Activated CD4-positive, alpha-beta T cell treated with anti-CD3 and anti-CD28 coated beads, Interleukin-2, amount 50 U/mL, for 16 hours (primary cell): ENCODE results near the gene IL6.
"Not testable (repeated sequence)": the region's sequence is repeated elsewhere in the genome, so short reads cannot be mapped to it uniquely, and the experiment has no call there.

ENCODE experiments used
- DNase-seq: peaks from one replicate; pipeline ENCODE4 v3.0.0-alpha.2; 2020

The IL6 gene

DNA sequence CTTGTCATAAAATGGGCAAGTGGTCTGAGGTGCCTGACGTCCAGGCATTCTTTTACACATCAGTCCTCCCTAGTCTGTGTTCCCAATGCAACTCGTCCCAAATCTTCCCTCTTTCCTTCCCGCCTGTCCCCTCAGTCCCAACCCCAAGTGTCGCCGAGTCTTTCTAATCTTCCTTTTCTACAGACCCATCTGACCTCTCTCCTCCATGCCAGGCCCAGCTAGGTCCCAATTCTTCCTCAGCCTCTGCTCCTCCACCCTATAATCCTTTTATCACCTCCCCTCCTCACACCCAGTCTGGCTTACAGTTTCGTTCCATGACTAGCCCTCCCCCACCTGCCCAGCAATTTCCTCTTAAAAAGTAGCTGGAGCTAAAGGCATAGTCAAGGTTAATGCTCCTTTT, 22.3 kb upstream of the IL6 start:
- DNase-seq = not testable (repeated sequence)

DNA sequence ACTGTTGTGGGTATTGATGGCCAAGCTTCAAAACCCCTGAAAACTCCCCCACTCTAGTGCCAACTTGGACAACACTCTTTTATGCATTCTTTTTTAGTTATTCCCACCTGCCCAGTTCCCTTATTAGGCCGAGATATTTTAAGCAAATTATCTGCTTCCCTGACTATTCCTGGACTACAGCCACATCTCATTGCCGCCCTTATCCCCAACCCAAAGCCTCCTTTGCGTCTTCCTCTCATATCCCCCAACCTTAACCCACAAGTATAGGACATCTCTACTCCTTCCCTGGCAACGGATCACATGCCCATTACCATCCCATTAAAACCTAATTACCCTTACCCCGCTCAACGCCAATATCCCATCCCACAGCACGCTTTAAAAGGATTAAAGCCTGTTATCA, 21.1 kb upstream of the IL6 start:
- DNase-seq = not testable (repeated sequence)

DNA sequence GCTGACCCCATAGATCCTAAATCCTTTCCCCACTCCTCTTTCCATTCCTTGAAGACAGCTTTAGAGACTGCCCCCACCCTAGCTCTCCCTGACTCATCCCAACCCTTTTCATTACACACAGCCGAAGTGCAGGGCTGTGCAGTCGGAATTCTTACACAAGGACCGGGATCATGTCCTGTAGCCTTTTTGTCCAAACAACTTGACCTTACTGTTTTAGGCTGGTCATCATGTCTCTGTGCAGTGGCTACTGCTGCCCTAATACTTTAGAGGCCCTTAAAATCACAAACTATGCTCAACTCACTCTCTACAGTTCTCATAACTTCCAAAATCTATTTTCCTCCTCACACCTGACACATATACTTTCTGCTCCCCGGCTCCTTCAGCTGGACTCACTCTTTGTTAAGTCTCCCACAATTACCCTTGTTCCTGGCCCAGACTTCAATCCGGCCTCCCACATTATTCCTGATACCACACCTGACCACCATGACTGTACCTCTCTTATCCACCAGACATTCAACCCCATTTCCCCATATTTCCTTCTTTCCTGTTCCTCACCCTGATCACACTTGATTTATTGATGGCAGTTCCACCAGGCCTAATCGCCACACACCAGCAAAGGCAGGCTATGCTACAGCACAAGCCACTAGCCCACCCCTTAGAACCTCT, 19.8 kb upstream of the IL6 start:
- DNase-seq = not testable (repeated sequence)

DNA sequence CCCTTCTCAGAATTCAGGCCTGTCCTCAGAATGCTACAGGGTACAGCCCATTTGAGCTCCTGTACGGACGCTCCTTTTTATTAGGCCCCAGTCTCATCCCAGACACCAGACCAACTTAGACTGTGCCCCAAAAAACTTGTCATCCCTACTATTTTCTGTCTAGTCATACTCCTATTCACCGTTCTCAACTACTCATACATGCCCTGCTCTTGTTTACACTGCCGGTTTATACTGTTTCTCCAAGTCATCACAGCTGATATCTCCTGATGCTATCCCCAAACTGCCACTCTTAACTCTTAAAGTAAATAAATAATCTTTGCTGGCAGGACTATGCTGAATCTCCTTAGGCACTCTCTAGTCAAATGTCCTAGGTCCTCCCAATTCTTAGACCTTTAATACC, 18.8 kb upstream of the IL6 start:
- DNase-seq = not testable (repeated sequence)

DNA sequence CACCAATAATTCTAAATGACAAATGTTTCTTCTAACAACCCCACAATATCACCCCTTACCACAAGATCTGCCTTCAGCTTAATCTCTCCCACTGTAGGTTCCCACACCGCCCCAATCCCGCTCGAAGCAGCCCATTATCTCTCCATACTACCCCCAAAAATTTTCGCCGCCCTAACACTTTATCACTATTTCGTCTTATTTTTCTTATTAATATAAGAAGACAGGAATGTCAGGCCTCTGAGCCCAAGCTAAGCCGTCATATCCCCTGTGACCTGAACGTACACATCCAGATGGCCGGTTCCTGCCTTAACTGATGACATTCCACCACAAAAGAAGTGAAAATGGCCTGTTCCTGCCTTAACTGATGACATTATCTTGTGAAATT, 18.3 kb upstream of the IL6 start:
- DNase-seq = not testable (repeated sequence)

DNA sequence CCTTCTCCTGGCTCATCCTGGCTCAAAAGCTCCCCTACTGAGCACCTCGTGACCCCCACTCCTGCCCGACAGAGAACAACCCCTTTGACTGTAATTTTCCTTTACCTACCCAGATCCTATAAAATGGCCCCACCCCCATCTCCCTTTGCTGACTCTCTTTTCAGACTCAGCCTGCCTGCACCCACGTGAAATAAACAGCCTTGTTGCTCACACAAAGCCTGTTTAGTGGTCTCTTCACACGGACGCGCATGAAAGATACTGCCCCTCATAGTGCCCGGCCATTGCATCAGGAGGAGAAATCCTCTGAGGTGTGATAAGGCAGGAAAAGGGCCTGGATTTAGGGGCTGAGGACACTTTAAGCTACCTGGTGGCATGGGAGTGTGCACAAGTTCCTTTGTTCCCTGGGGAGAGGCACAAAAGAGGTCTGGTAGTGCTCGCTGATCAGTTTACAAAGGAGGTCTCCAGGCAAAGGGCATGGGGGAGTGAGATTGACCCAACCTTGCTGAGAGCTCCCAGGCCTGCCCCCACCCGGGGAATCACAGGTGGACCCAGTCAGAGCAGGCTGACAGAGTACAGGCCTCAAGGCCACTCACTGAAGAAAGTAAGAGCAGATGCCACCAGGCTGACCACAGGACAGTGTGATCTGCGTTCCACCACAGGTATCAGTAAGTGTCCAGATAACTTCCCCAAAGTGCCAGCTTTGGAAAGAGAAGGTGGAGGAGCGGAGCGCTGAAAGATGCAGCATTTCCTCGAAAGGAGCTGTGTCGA, 17.8 kb upstream of the IL6 start:
- DNase-seq = not testable (repeated sequence)

DNA sequence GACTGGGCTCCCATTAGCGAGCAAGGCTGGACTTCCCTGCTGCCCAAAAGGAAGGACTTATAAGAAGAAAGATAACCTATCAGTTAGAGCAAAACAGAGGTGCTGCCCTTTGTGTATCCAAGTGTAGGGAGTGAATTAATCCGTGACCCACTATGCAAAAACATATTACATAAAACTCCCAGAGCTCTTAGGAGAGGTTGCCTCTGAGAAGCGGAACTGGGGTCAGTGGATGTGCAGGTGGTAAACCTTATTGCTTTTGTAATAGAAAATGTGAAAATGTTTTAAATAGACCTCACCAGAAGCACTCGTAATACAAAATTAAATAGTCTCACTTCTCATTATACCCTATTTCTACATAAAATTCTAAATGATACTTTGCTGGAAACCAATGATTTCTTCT, 17.1 kb upstream of the IL6 start:
- no peak for DNase-seq

DNA sequence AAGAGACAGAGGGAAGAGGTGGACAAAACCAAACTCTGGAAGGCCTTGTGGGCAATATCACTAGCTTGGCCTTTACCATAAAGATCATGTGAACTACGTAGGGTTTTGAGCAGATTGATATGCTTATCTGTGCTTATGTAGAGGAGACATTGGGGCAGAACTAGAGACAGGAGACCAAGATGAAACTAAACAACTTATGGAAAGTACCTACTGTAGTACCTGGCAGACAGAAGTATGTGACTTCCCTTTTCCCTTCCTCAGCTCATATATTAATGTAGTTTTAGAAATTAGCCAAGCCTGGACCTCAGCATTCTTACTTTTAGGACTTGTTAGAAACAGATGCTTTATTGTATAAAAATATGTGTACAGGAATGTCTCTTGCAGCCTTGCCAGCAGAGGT, 14.0 kb upstream of the IL6 start:
- DNase-seq = no peak

DNA sequence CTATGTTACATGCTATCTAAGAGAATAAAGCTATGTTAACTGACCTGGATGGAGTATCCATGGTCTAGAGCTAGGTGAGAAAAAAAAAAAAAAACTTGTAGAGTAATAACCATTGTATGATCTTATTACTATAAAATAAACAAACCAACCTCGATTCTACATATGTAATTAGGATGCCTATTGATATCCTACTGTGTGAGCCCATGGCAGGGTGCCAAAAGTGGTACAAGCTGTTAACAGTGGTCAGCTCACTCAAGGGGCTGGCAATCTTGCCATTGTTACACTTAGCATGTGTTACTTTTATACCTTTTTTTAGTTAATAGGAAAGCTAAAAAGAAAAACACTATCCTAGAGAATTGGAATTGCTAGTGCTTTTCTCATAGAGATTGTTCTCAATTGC, 13.5 kb upstream of the IL6 start:
- DNase-seq = no peak

DNA sequence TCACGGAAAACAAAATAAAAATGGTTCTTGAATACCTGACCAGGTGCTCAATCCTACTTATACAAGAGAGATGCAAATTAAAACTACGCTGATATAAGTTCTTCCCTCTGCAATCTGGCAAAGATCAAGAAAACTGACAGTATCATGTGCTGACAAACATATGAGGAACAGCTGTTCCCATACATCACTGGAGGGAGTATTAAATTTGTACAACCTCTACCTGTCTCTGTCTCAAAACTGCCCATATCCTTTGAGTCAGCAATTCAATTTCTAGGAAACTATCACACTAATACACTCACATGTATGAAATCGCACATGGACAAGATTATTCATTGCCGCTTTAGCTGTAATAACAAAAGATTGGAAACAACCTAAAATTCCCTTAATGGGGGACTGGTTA, 11.0 kb upstream of the IL6 start:
- DNase-seq = no peak

DNA sequence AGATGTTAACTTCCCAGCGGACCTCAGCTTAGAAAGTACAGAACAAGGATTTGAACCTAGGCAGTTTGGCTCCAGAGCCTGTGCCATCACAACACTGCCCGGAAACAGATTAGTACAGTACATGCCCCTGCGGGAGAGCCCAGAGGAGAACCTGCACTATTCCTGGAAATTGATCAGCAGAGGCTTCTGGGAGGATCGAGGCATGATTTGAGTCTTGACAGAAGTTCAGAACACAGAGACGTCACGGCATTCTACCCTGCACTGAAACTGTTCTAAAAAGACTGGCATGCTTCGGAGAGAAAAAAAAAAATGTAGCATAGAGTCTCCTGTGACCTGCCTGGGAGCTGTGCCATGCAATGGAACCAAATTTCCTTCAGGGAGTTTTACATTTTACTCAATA, 9.2 kb upstream of the IL6 start:
- no peak for DNase-seq

DNA sequence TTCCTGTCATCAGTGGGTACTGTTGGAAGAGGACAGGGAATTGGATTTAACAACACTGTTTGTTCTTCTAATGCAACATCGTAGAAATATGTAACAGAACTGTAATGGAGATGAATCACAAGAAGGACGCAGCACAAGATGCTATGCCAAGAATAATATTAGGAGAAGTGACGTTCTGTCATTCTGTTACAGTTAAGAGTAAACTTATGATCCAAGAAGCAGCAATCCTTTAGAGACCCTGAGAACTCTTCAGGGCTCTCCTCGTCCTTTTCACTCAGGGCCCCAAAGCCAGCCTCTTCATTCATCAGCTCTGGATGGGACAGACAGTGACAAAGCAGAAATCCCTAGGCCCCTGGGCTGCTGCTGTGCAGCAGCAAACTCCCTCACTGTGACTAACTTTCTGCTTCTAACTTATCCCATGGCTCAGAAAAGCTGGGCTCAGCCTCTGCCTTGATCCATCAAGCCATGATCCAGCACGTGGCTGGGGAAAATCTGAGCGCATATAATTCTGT, 8.7 kb upstream of the IL6 start:
- no peak for DNase-seq

DNA sequence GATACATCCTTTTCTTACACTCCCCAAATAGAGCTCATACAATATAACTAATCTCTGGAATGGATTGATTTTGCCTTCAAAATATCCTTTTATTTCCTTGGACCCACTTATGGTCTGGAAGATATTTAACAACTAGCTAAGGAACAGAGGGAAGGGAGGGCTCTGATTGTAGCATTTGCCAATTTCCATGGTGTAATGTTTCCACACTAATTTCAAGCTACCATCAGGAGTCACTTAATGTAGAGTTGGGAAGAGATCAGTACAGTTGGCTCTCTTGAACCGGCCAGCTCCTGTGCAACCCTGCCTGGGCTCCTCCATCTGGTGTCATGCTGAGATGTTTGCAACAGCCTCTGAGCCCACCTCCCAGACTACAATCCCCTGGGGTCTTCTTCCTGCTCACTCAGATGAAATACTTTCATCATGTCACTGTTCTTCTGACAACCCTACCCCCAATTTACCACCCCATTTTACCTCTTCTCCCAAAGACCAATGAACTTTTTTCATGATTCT, 8.0 kb upstream of the IL6 start:
- DNase-seq = no peak

DNA sequence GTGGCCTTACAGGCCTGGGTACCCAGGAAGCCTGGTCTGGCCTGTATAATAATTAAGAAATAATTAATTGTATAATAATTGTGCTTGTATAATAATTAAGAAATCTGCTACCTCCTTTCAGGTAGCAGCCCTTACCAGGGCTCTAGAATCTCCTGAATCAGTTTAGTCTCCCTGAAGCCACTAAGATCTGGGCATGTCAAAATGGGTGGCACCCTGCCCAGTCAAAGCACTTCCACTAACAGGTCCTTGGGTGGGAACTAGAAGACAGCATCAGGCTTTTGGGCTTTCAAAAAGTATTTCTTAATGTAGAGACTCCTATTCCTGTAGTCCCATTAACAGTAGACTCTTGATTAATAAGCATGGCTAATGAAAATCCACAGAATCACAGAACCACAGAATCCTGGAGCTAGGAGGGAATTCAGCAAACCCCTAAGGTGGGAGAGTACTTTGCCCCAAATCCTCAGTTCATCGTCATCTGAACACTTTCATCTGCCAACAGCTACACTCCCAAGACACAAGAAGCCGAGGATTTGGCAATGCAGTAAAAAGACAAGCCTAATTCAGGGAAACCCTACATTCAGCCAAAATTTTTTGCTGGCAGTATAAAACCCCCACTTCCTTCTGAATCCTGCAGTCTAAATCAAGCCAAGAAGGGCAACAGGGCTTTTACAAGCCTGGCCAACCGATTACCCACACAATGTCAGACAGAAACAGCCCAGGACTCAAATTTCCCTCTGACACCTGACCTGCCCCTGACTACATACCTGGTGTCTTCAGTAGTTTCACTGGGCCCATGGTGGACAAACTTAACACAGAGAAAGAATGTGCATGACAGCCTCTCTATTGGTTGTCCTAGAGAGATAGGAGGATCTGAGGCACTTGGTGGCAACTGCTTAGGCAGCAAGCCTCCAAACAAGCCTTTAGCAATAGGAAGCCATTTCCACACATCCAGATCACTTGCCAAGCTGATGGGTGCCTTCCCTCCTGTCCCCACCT, 5.9 kb upstream of the IL6 start:
- no peak for DNase-seq

DNA sequence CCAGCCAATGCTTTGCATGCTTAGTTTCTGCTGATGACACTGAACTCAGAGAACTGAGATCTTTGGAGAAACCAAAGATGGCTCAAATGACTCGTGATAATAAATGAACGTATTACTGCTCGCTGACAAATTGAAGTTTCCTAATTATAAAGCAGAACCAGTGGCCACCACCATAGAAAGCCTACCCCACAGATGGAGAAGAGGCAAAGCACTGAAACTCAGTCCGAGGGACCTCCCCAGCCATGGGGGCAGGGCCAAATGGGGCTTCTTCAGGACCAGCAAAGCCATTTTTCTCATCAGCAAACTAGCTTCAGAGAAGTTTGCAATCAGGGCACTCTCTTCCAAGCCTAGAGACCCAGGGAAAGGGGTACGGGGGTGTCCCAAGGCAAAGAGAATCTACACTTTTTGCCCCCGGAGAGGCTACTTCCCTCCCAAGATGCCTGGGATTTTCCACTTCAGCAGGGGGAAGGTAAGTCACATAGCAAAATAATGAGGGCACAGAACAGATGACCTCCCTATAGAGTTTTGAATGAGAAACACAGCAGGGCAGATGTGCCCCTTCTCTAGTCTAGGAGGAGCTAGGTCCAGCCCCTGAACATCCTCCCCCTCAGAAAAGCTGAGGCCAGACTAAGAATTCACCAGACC, 4.3 kb upstream of the IL6 start:
- DNase-seq = no peak

DNA sequence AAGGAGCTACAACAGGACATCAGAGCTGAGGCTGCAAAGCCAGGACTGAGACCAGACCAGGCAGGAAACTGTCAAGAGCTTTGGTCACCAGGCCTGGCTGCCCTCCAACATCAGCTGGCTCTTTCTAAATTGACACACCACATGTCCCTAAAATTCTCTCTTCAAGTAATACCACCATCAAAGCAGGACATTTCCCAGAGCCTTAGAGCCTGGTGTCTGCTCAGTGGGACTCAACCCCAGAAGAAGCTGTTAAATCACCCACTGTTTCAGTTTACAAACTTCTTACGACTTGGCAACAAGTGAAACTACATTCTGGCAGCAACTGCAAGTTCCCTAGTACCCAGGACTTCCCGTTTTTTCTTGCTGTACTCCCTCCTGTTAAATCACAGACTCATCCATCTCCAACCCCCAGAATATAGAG, 3.8 kb upstream of the IL6 start:
- no peak for DNase-seq

DNA sequence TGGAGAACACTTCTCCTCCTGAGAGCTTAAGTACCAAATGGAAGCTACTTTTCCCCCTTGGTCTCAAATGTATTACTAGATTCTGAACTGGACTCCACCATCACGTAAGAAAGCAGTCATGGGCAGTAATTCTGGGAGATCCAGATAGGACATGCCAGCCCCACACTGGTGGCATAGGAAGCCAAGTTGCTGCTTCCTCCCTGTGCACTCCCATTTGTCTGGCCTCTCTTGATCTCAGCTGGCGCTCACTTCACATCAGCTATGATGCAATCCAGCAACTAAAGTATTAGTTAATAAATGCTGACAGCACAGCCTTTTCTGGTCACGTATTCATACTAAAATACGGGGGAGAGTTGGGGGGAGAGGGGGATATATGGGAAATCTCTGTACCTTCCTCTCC, 3.4 kb upstream of the IL6 start:
- no peak for DNase-seq

DNA sequence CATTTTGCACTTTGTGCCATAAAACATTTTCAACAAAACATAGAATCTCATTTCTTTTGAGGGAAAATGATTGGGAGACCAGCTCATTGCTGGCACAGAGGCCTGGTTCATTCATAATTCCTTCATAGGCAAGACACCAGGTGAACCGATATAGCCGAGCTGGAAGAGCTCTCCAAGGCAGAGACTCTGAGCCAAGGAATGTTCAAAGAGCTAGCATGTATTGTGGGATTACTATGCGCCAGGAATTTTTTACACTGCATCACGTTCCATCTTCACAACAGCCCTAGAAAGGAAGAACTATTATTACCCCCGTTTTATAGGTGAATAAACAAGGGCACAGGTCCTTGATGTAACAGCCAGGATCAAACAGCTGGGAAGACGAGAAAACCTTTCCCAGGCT, 2.1 kb upstream of the IL6 start:
- DNase-seq = no peak

DNA sequence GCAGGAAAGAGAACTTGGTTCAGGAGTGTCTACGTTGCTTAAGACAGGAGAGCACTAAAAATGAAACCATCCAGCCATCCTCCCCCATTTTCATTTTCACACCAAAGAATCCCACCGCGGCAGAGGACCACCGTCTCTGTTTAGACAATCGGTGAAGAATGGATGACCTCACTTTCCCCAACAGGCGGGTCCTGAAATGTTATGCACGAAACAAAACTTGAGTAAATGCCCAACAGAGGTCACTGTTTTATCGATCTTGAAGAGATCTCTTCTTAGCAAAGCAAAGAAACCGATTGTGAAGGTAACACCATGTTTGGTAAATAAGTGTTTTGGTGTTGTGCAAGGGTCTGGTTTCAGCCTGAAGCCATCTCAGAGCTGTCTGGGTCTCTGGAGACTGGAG, 1.4 kb upstream of the IL6 start:
- DNase-seq = peak; percentile 42

DNA sequence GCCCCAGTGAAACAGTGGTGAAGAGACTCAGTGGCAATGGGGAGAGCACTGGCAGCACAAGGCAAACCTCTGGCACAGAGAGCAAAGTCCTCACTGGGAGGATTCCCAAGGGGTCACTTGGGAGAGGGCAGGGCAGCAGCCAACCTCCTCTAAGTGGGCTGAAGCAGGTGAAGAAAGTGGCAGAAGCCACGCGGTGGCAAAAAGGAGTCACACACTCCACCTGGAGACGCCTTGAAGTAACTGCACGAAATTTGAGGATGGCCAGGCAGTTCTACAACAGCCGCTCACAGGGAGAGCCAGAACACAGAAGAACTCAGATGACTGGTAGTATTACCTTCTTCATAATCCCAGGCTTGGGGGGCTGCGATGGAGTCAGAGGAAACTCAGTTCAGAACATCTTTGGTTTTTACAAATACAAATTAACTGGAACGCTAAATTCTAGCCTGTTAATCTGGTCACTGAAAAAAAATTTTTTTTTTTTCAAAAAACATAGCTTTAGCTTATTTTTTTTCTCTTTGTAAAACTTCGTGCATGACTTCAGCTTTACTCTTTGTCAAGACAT, 574 bp upstream of the IL6 start:
- peak; percentile 82 for DNase-seq

DNA sequence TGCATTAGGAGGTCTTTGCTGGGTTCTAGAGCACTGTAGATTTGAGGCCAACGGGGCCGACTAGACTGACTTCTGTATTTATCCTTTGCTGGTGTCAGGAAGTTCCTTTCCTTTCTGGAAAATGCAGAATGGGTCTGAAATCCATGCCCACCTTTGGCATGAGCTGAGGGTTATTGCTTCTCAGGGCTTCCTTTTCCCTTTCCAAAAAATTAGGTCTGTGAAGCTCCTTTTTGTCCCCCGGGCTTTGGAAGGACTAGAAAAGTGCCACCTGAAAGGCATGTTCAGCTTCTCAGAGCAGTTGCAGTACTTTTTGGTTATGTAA, 675 bp downstream of the IL6 start:
- no peak for DNase-seq

DNA sequence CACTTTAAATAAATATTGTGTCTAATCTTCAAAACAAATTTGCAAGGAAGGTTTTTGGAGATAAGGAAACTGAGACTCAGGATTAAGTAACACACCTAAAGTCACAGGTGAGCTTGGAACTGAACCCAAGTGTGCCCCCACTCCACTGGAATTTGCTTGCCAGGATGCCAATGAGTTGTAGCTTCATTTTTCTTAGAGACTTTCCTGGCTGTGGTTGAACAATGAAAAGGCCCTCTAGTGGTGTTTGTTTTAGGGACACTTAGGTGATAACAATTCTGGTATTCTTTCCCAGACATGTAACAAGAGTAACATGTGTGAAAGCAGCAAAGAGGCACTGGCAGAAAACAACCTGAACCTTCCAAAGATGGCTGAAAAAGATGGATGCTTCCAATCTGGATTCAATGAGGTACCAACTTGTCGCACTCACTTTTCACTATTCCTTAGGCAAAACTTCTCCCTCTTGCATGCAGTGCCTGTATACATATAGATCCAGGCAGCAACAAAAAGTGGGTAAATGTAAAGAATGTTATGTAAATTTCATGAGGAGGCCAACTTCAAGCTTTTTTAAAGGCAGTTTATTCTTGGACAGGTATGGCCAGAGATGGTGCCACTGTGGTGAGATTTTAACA, 1.5 kb downstream of the IL6 start:
- DNase-seq = peak; percentile 61
